GM12865 (cell line): ENCODE measurements around the gene GPSM1.

ENCODE experiments used
- DNase-seq: peaks from one replicate; pipeline ENCODE4 v3.0.0; 2010; ENCODE audit warnings: low read depth
- H3K4me3 ChIP-seq: 2 replicates; pipeline ENCODE4 v1.5.1; 2011; ENCODE audit warnings: mild to moderate bottlenecking, low read depth, low read length, control low read depth
- TF ChIP-seq, protein P1 (sequence below): IDR thresholded peaks from 2 replicates; pipeline ENCODE4 v1.5.1; 2011; ENCODE audit warnings: low read length, control low read depth, low read depth, inconsistent platforms; ENCODE audit not compliant: insufficient read depth; ENCODE audit errors: missing control alignments

Gene GPSM1

DNA sequence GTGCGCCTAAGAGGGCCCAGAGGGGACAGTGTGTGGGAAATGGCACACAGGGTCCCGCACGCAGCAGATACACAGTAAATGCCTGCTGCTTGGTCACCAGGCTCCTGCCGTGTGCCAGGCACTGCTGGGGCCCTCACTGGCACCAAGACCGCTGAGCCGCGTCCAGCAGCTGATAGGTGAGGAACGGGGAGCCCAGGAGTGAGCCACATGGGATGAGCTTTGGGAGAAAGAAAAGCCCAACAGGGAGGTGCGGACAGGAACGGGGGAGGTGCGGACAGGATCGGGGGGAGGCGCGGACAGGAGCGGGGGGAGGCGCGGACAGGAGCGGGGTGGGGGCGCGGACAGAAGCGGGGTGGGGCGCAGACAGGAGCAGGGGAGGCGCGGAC, 16.5 kb downstream of the GPSM1 start:
- H3K4me3 ChIP-seq = no peak overlapping the region
- DNase-seq = no peak
- TF ChIP-seq, protein P1, sequence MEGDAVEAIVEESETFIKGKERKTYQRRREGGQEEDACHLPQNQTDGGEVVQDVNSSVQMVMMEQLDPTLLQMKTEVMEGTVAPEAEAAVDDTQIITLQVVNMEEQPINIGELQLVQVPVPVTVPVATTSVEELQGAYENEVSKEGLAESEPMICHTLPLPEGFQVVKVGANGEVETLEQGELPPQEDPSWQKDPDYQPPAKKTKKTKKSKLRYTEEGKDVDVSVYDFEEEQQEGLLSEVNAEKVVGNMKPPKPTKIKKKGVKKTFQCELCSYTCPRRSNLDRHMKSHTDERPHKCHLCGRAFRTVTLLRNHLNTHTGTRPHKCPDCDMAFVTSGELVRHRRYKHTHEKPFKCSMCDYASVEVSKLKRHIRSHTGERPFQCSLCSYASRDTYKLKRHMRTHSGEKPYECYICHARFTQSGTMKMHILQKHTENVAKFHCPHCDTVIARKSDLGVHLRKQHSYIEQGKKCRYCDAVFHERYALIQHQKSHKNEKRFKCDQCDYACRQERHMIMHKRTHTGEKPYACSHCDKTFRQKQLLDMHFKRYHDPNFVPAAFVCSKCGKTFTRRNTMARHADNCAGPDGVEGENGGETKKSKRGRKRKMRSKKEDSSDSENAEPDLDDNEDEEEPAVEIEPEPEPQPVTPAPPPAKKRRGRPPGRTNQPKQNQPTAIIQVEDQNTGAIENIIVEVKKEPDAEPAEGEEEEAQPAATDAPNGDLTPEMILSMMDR = no peak

DNA sequence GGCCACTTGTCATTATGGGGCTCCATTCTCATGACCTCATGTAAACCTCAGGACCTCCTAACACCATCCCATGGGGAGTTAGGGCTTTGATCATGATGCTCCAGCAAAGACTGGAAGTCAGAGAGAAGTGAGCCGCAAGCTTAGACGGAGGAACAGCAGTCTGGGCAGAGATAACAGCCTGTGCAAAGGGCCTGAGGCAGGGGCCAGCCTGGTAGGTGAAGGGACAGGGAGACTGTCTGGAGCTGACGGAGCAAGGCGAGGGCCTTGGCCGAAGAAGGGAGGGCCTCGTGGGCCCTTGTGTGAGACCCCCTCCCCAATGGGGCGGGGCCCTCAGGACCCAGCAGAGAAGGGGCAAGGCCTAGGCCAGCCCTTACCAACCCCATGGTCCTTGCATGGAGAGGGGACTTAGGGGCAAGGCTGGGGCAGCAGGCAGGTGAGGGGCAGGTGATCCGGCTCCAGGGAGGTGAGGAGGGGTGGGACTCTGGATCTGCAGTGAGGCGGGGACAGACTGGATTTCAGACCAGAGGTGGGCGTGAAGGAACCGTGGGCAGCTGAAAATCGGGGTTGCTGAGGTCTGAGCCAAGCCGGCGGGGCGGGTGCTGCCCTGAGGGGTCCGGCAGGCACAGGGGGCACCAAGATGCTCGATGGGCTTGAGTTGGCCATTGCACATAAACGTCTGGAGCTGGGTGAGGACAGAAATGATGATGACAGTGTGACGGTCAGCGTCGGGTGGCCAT, 17.4 kb downstream of the GPSM1 start:
- TF ChIP-seq, protein P1 = no peak
- no peak for DNase-seq
- H3K4me3 ChIP-seq = no peak overlapping the region

DNA sequence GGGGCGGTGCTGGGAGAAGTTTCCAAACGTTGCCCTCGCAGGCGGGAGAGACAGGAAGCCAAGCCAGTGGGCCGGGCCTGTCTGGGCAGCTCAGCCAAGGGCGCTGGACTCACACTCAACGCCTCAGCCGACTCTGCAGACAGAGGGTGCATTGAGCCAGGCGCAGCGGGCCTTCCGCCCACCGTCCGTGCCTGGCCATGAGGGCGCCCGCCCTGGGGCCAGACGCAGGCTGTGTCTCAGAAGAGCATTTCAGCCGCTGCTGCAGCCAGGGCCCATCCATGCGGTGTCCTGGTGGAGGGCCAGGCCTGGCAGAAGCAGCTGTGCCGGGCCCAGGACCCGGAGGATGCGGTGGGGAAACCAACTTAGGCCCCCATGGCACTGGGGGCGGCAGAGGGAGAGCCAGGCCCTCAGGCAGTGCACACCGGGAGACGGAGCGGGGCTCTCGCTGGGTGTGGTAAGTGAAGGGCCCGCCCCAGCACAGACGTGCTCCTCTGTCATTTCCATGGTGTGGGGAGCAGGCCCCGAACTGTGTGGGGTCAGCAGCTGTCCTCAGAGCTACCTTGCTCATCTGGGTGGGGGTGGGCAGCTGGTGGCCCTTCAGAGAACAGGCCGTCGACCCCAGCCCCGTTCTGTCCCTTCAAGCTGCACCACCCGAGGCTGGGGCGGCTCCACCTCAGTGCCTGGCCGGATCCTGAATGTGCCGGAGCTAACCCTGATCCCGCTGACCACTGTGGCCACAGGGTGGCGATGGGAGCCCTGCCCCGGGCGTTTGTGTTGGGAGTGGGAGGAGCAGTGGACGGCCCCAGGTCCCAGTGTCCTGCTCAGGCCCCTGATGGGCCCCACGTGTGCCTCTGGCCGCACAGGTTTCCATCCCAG, 18.2 kb downstream of the GPSM1 start:
- no peak overlapping the region for H3K4me3 ChIP-seq
- TF ChIP-seq, protein P1 = no peak
- DNase-seq = no peak

DNA sequence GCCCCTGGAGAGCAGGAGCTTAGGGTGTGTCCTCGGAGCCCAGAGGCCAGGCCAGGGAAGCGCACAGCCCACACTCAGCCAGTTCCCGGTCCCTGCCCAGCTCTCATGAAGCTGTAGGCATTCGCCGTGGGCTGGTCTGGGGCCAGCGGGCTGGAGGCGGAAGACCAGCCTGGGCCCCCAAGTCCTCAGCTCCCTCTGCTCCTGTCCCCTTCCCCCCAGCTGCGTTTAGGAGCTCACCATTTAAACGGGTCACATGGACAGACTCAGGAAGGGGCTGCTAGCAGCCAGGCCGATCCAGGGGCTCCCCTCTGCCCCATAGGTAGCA, 18.8 kb downstream of the GPSM1 start:
- DNase-seq = no peak
- H3K4me3 ChIP-seq = no peak overlapping the region
- TF ChIP-seq, protein P1 = no peak

DNA sequence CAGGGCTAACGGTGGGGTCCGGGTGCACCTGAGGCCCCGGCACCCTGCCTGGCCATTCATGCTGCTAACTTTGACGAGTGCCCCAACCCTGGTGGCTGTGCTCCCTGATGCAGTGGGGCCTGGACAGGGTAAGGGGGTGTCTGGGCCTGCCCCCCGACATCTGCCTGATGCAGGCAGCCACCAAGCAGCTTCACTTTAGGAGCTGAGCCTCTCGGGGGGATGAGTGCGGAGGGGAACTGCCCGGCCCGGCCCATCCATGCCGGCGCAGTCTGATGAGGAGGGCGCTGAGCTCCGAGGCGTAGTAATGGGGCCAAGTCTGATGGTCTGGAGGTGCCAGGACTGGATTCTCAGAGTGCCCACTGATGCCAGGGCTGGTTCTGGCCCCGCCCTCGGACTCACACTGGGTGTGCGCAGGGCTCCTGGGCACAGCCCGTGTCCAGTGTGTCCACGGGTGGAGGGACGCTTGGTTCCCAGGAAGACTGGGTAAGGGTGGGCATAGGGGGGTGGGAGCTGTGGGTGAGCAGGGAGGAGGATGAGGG, 19.7 kb downstream of the GPSM1 start:
- DNase-seq = no peak
- no peak overlapping the region for H3K4me3 ChIP-seq
- TF ChIP-seq, protein P1 = no peak

DNA sequence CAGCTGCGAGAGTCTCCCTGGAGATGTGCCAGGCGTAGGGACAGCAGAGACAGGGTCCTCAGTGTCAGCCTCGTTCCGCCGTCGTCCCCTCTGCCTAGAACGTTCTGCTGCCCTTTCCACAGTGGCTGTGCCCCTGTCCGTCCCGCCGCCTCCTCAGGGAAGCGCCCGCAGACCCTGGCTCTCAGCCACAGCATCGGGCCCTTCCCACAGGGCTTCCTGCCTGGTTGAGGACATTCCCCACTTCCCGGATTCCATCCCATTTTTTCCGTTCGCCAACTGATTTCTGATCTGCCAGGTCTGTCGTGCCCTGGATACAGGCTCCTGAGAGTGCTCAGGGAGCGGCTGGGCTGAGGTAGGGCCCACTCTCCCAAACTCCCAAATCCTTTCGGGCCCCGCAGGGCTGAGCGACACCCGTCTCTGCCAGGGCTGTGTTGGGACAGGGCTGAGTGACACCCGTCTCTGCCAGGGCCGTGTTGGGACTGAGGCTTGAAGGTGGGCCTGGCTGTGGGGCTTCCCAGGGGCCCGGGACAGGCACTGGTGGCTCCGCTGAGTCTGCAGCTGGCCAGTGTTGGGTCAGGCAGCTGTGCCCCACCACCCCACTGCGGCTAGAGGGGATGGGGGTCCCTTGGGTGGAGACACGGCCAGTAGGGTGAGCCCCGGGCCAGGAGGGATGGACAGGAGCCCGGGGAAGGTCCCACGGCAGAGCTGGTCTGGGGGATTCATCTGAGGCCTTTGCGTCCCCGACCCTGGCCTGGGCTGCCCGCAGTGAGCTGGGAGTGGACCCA, 20.3 kb downstream of the GPSM1 start:
- TF ChIP-seq, protein P1 = no peak
- DNase-seq = no peak
- H3K4me3 ChIP-seq = no peak overlapping the region
